Hepatocyte (in vitro differentiated cells): Measurements from ENCODE around the gene ANKS4B. TPM values are rescaled to one million over a fixed set of nuclear protein-coding genes. Genes with fewer than 3 reads are reported as not detected.
A peak's percentile ranks its signal among the peaks of the same experiment; 100 is the strongest.
"Not testable (repeated sequence)": the region's sequence is repeated elsewhere in the genome, so short reads cannot be mapped to it uniquely, and the experiment has no call there.

Experiments used
- DNase-seq: peaks from one replicate; pipeline ENCODE4 v3.0.0-alpha.2; 2016; ENCODE audit warnings: low spot score
- H2AFZ ChIP-seq: fragments of 200-600 bp; sonication (generic); 2 replicates; pipeline ENCODE4 v1.6.0; 2016; ENCODE audit warnings: antibody characterized with exemption, mild to moderate bottlenecking
- H3K27ac ChIP-seq: fragments of 200-600 bp; sonication (generic); 2 replicates; pipeline ENCODE4 v1.5.1; 2016; ENCODE audit warnings: mild to moderate bottlenecking
- H3K27me3 ChIP-seq: fragments of 200-600 bp; sonication (generic); 2 replicates; pipeline ENCODE4 v1.6.1; 2016
- H3K36me3 ChIP-seq: fragments of 200-600 bp; sonication (generic); replicated peaks from 2 replicates; pipeline ENCODE4 v1.5.1; 2016; ENCODE audit warnings: low read depth; ENCODE audit not compliant: insufficient read depth
- H3K4me1 ChIP-seq: fragments of 200-600 bp; sonication (generic); 2 replicates; pipeline ENCODE4 v1.5.1; 2016; ENCODE audit warnings: mild to moderate bottlenecking, moderate library complexity; ENCODE audit not compliant: insufficient read depth
- H3K4me2 ChIP-seq: fragments of 200-600 bp; sonication (generic); 2 replicates; pipeline ENCODE4 v1.6.0; 2016
- H3K4me3 ChIP-seq: fragments of 200-600 bp; sonication (generic); 2 replicates; pipeline ENCODE4 v1.5.1; 2016; ENCODE audit warnings: mild to moderate bottlenecking
- H3K79me2 ChIP-seq: fragments of 200-600 bp; sonication (generic); 2 replicates; pipeline ENCODE4 v1.6.0; 2017; ENCODE audit warnings: mild to moderate bottlenecking
- H3K9me2 ChIP-seq: fragments of 200-600 bp; sonication (generic); replicated peaks from 2 replicates; pipeline ENCODE4 v1.6.0; 2017; ENCODE audit warnings: mild to moderate bottlenecking; ENCODE audit not compliant: insufficient read depth
- H3K9me3 ChIP-seq: fragments of 200-600 bp; sonication (generic); 2 replicates; pipeline ENCODE4 v1.5.1; 2016; ENCODE audit warnings: low read depth, mild to moderate bottlenecking
- H4K20me1 ChIP-seq: fragments of 200-600 bp; sonication (generic); 2 replicates; pipeline ENCODE4 v1.6.0; 2016; ENCODE audit warnings: mild to moderate bottlenecking; ENCODE audit not compliant: insufficient read depth, poor library complexity, severe bottlenecking
- EZH2 ChIP-seq: fragments of 200-600 bp; sonication (generic); IDR thresholded peaks from 2 replicates; pipeline ENCODE4 v1.6.1; 2016; ENCODE audit warnings: antibody characterized with exemption, mild to moderate bottlenecking, borderline replicate concordance
- EZH2phosphoT487 ChIP-seq: fragments of 200-600 bp; sonication (generic); IDR thresholded peaks from one replicate; pipeline ENCODE4 v1.6.1; 2018; ENCODE audit warnings: antibody characterized with exemption, mild to moderate bottlenecking, low read depth, moderate library complexity; ENCODE audit not compliant: unreplicated experiment, severe bottlenecking
- WGBS: methylation state at CpG from one replicate; pipeline ENCODE4 v1.1.6; 2016; ENCODE audit warnings: low lambda C conversion rate; ENCODE audit errors: missing lambda C conversion rate; 5-methylcytosine and 5-hydroxymethylcytosine counted together
- polyA plus RNA-seq: library from polyadenylated mRNA; unstranded; fragments of >200 nt; fragmentation: Nextera tagmentation; extraction: Ambion mirVana; gene quantifications from 2 replicates; pipeline ENCODE4 v1.2.1, GENCODE V29; 2016
- total RNA-seq: library from RNA; depleted of rRNA; stranded (reverse); fragments of >200 nt; gene quantifications from 2 replicates; pipeline ENCODE4 v1.2.3, GENCODE V29; 2014
- TF ChIP-seq, protein P1 (sequence below): fragments of 200-600 bp; sonication (generic); IDR thresholded peaks from 2 replicates; pipeline ENCODE4 v1.5.1; 2016; ENCODE audit warnings: antibody characterized with exemption, mild to moderate bottlenecking; ENCODE audit not compliant: poor library complexity

The ANKS4B gene
- total and polyA plus RNA-seq, 2 experiments from 2014 or later = 7.9 to 20.9 TPM

- WGBS = 41% methylated on average over 2 of the region's 2 CpGs
- no peak overlapping the region for H3K4me2 ChIP-seq
- no peak overlapping the region for H2AFZ ChIP-seq
- H3K9me3 ChIP-seq = no peaks in the 10 kb centered on the region
- H3K9me2 ChIP-seq = no peaks in the 10 kb centered on the region
- H3K4me3 ChIP-seq = no peak overlapping the region
- H3K4me1 ChIP-seq = peaks cover 21% of the 10 kb centered on the region
- no peak for DNase-seq
- H4K20me1 ChIP-seq = peaks cover 8% of the 10 kb centered on the region
- H3K27ac ChIP-seq = no peak overlapping the region
- peaks cover 45% of the 10 kb centered on the region for H3K79me2 ChIP-seq
- TF ChIP-seq, protein P1, sequence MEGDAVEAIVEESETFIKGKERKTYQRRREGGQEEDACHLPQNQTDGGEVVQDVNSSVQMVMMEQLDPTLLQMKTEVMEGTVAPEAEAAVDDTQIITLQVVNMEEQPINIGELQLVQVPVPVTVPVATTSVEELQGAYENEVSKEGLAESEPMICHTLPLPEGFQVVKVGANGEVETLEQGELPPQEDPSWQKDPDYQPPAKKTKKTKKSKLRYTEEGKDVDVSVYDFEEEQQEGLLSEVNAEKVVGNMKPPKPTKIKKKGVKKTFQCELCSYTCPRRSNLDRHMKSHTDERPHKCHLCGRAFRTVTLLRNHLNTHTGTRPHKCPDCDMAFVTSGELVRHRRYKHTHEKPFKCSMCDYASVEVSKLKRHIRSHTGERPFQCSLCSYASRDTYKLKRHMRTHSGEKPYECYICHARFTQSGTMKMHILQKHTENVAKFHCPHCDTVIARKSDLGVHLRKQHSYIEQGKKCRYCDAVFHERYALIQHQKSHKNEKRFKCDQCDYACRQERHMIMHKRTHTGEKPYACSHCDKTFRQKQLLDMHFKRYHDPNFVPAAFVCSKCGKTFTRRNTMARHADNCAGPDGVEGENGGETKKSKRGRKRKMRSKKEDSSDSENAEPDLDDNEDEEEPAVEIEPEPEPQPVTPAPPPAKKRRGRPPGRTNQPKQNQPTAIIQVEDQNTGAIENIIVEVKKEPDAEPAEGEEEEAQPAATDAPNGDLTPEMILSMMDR = no peak
- TF ChIP-seq EZH2 (no peak), EZH2phosphoT487 (no peak)
- H3K36me3 ChIP-seq = no peaks in the 10 kb centered on the region
- H3K27me3 ChIP-seq = no peaks in the 10 kb centered on the region
These were observed 9.3 kb downstream of the ANKS4B start for GRCh38 chr16:21242756-21243155.

- 70% methylated on average over 7 of the region's 7 CpGs for WGBS
- Histone ChIP-seq H3K4me2 (no peak overlapping the region), H3K4me3 (no peak overlapping the region), H3K4me1 (peaks cover 21% of the 10 kb centered on the region), H2AFZ (no peak overlapping the region), H3K9me3 (no peaks in the 10 kb centered on the region), H3K27ac (peak overlapping the region; percentile 20), H4K20me1 (peaks cover 8% of the 10 kb centered on the region), H3K79me2 (peaks cover 42% of the 10 kb centered on the region), H3K9me2 (no peaks in the 10 kb centered on the region), H3K27me3 (no peaks in the 10 kb centered on the region), H3K36me3 (no peaks in the 10 kb centered on the region)
- DNase-seq = no peak
- TF ChIP-seq, protein P1 = no peak
- TF ChIP-seq EZH2phosphoT487 = no peak
- no peak for TF ChIP-seq EZH2
These were observed 11.2 kb downstream of the ANKS4B start for GRCh38 chr16:21244518-21245215.

DNA sequence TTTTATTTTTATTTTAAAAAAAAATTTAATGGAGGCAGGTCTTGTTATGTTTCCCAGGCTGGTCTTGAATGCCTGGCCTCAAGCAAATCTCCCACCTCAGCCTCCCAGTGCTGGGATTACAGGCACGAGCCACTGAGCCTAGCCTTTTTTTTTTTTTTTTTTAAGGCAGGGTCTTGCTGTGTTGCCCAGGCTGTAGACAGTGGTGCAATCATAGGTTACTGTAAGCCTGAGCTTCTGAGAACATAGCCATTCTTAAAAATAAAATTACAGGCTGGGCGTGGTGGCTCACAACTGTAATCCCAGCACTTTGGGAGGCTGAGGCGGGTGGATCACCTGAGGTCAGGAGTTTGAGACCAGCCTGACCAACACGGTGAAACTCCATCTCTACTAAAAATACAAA lies 14.7 kb downstream of the ANKS4B start:
- not testable (repeated sequence) for DNase-seq, H3K27me3 ChIP-seq, H4K20me1 ChIP-seq, H2AFZ ChIP-seq, H3K4me2 ChIP-seq, H3K9me3 ChIP-seq, H3K9me2 ChIP-seq, H3K27ac ChIP-seq, H3K36me3 ChIP-seq, H3K4me3 ChIP-seq
- H3K4me1 ChIP-seq = peaks cover 21% of the 10 kb centered on the region
- H3K79me2 ChIP-seq = peaks cover 31% of the 10 kb centered on the region
- 93% methylated on average over 4 of the region's 4 CpGs for WGBS

GRCh38 chr16:21250072-21250923 lies 16.8 kb downstream of the ANKS4B start:
- peaks cover 15% of the 10 kb centered on the region for H3K4me1 ChIP-seq
- no peak overlapping the region for H3K4me3 ChIP-seq
- no peaks in the 10 kb centered on the region for H3K9me3 ChIP-seq
- no peak overlapping the region for H3K27ac ChIP-seq
- H2AFZ ChIP-seq = no peak overlapping the region
- H3K9me2 ChIP-seq = no peaks in the 10 kb centered on the region
- no peaks in the 10 kb centered on the region for H3K27me3 ChIP-seq
- no peak overlapping the region for H3K4me2 ChIP-seq
- WGBS = 95% methylated on average over 15 of the region's 15 CpGs
- peaks cover 5% of the 10 kb centered on the region for H4K20me1 ChIP-seq
- TF ChIP-seq, protein P1 = no peak
- TF ChIP-seq EZH2phosphoT487 (no peak), EZH2 (no peak)
- no peak for DNase-seq
- H3K36me3 ChIP-seq = no peaks in the 10 kb centered on the region
- H3K79me2 ChIP-seq = peaks cover 28% of the 10 kb centered on the region
